Osteocyte (in vitro differentiated cells): ENCODE data around the gene GPR157. TPM values are rescaled to one million over a fixed set of nuclear protein-coding genes. Genes with fewer than 3 reads are reported as not detected.

ENCODE experiments used
- DNase-seq: peaks from one replicate; pipeline ENCODE4 v3.0.0; 2021; ENCODE audit warnings: mixed read lengths; ENCODE audit not compliant: unreplicated experiment; ENCODE audit errors: extremely low spot score
- H3K27ac Mint-ChIP-seq: one replicate; pipeline ENCODE4 v1.8.0; 2021; ENCODE audit warnings: mild to moderate bottlenecking, mixed read lengths; ENCODE audit not compliant: unreplicated experiment
- H3K27me3 Mint-ChIP-seq: one replicate; pipeline ENCODE4 v1.8.0; 2021; ENCODE audit warnings: mixed read lengths; ENCODE audit not compliant: unreplicated experiment
- H3K36me3 Mint-ChIP-seq: one replicate; pipeline ENCODE4 v1.8.0; 2021; ENCODE audit warnings: mixed read lengths; ENCODE audit not compliant: unreplicated experiment
- H3K4me1 Mint-ChIP-seq: one replicate; pipeline ENCODE4 v1.8.0; 2021; ENCODE audit warnings: mixed read lengths; ENCODE audit not compliant: unreplicated experiment
- H3K4me3 Mint-ChIP-seq: one replicate; pipeline ENCODE4 v1.8.0; 2021; ENCODE audit warnings: mild to moderate bottlenecking, moderate library complexity, mixed read lengths; ENCODE audit not compliant: unreplicated experiment
- H3K9me3 Mint-ChIP-seq: one replicate; pipeline ENCODE4 v1.8.0; 2021; ENCODE audit warnings: mixed read lengths; ENCODE audit not compliant: unreplicated experiment
- CTCF ChIP-seq: fragments of 200-600 bp; sonication (generic); IDR thresholded peaks from 2 replicates; pipeline ENCODE4 v1.5.0; 2021; ENCODE audit warnings: antibody characterized with exemption, mild to moderate bottlenecking, moderate library complexity
- total RNA-seq: library from RNA; stranded (reverse); gene quantifications from 2 replicates; pipeline ENCODE4 v1.2.1, GENCODE V29; 2021

GPR157 gene
- total RNA-seq, 1 donor from 2014 or later, result 4.1 TPM

- H3K4me1 Mint-ChIP-seq, result no peaks in the 10 kb centered on the region
- TF ChIP-seq CTCF, result no peak
- peaks cover 26% of the 10 kb centered on the region for H3K27me3 Mint-ChIP-seq
Measured at GRCh38 chr1:9136932-9137331, 8.0 kb upstream of the GPR157 start.

GRCh38 chr1:9135073-9135836, 6.4 kb upstream of the GPR157 start:
- no peak for TF ChIP-seq CTCF
- Mint-ChIP-seq H3K36me3 (no peaks in the 10 kb centered on the region), H3K9me3 (no peaks in the 10 kb centered on the region), H3K27me3 (peaks cover 27% of the 10 kb centered on the region), H3K27ac (no peak overlapping the region), H3K4me1 (no peaks in the 10 kb centered on the region), H3K4me3 (no peak overlapping the region)
- DNase-seq, result no peak

More at GRCh38 chr1:9136932-9137331, 8.0 kb upstream of the GPR157 start:
- DNase-seq, result no peak
- Mint-ChIP-seq H3K36me3 (no peaks in the 10 kb centered on the region), H3K4me3 (no peak overlapping the region), H3K9me3 (no peaks in the 10 kb centered on the region), H3K27ac (no peak overlapping the region)

- no peak for TF ChIP-seq CTCF
- Mint-ChIP-seq H3K27ac (no peak overlapping the region), H3K4me1 (peaks cover 4% of the 10 kb centered on the region)
Measured at GRCh38 chr1:9133870-9134585, 5.1 kb upstream of the GPR157 start.

GRCh38 chr1:9129266-9130041, 552 bp upstream of the GPR157 start:
- TF ChIP-seq CTCF, result no peak
- Mint-ChIP-seq H3K4me1 (peaks cover 12% of the 10 kb centered on the region), H3K36me3 (no peaks in the 10 kb centered on the region), H3K27me3 (peaks cover 18% of the 10 kb centered on the region), H3K9me3 (no peaks in the 10 kb centered on the region), H3K4me3 (peak overlapping the region; percentile 69), H3K27ac (peak overlapping the region; percentile 60)
- no peak for DNase-seq

More at GRCh38 chr1:9133870-9134585, 5.1 kb upstream of the GPR157 start:
- Mint-ChIP-seq H3K9me3 (no peaks in the 10 kb centered on the region), H3K27me3 (peaks cover 27% of the 10 kb centered on the region), H3K36me3 (no peaks in the 10 kb centered on the region), H3K4me3 (no peak overlapping the region)
- no peak for DNase-seq
